HepG2 (cell line): ENCODE measurements around the gene CIAO2B. TPM values are rescaled to one million over a fixed set of nuclear protein-coding genes. Genes with fewer than 3 reads are reported as not detected.

Experiments used
- CEBPZ ChIP-seq: IDR thresholded peaks from 2 replicates; pipeline ENCODE4 v1.6.1; 2012; ENCODE audit warnings: low read length, improper control_type of control experiment
- LRRFIP1 ChIP-seq: sonication (generic); formaldehyde crosslinking; conservative IDR thresholded peaks from 2 replicates; pipeline ENCODE4 v1.4.0; 2020; ENCODE audit warnings: missing genetic modification reagents
- REST ChIP-seq, 2 experiments: IDR thresholded peaks; 2 replicates each; pipeline ENCODE4 v1.6.1; 2011 to 2012; ENCODE audit warnings: low read length in 2 of 2, borderline replicate concordance in 1 of 2, low read depth in 1 of 2, mild to moderate bottlenecking in 1 of 2, moderate library complexity in 1 of 2
- SOX6 ChIP-seq, 2 experiments: fragments of 450-650 bp in 1 of 2; sonication (generic) in 1 of 2; formaldehyde crosslinking in 1 of 2; IDR thresholded peaks; 2 replicates each; pipeline versions ENCODE4 v1.4.0 to v1.6.1; 2017 to 2020; ENCODE audit warnings: antibody characterized with exemption in 1 of 2, mild to moderate bottlenecking in 1 of 2, missing genetic modification reagents in 1 of 2
- SP2 ChIP-seq: sonication (generic); formaldehyde crosslinking; IDR thresholded peaks from 2 replicates; pipeline ENCODE4 v1.5.1; 2020; ENCODE audit warnings: mild to moderate bottlenecking, missing genetic modification reagents
- TMF1 ChIP-seq: sonication (generic); formaldehyde crosslinking; IDR thresholded peaks from 2 replicates; pipeline ENCODE4 v1.8.1; 2022; ENCODE audit warnings: low read depth, missing genetic modification reagents
- TOPORS ChIP-seq: sonication (generic); formaldehyde crosslinking; IDR thresholded peaks from 2 replicates; pipeline ENCODE4 v1.8.0; 2023; ENCODE audit warnings: mild to moderate bottlenecking, missing genetic modification reagents
- TRAFD1 ChIP-seq: sonication (generic); formaldehyde crosslinking; IDR thresholded peaks from 2 replicates; pipeline ENCODE4 v1.5.1; 2020; ENCODE audit warnings: missing genetic modification reagents, mild to moderate bottlenecking, borderline replicate concordance
- ZBTB37 ChIP-seq: sonication (generic); formaldehyde crosslinking; IDR thresholded peaks from 2 replicates; pipeline ENCODE4 v1.4.0; 2020; ENCODE audit warnings: mild to moderate bottlenecking, missing genetic modification reagents
- ZNF30 ChIP-seq: sonication (generic); formaldehyde crosslinking; IDR thresholded peaks from 2 replicates; pipeline ENCODE4 v1.5.0; 2020; ENCODE audit warnings: mild to moderate bottlenecking, missing genetic modification reagents
- ZNF350 ChIP-seq: sonication (generic); formaldehyde crosslinking; IDR thresholded peaks from 2 replicates; pipeline ENCODE4 v1.4.0; 2020; ENCODE audit warnings: mild to moderate bottlenecking, low read depth, missing genetic modification reagents, borderline replicate concordance
- ZNF562 ChIP-seq: sonication (generic); formaldehyde crosslinking; IDR thresholded peaks from 2 replicates; pipeline ENCODE4 v1.8.0; 2022; ENCODE audit warnings: missing genetic modification reagents, borderline replicate concordance
- ZNF784 ChIP-seq: sonication (generic); formaldehyde crosslinking; IDR thresholded peaks from 2 replicates; pipeline ENCODE4 v1.5.1; 2020; ENCODE audit warnings: missing genetic modification reagents, mild to moderate bottlenecking, borderline replicate concordance
- polyA plus RNA-seq, 8 experiments: library from polyadenylated mRNA; depleted of rRNA in 3 of 8; stranded (reverse) in 7 of 8; unstranded in 1 of 8; fragments of >200 nt; fragmentation: Illumina TruSeq in 4 of 8; extraction: Trizol in 4 of 8; gene quantifications; 2 replicates each; pipeline versions ENCODE4 v1.2.1 to v1.2.3, GENCODE V29; 2011 to 2016; ENCODE audit warnings: low read depth in 4 of 8, missing spikeins in 1 of 8, mixed read lengths in 1 of 8; ENCODE audit not compliant: insufficient read depth in 1 of 8
- total RNA-seq, 5 experiments: library from RNA; depleted of rRNA; stranded (reverse); fragments of >200 nt; fragmentation: Illumina TruSeq; extraction: Trizol; gene quantifications; 2 replicates each; pipeline ENCODE4 v1.2.3, GENCODE V29; 2016; ENCODE audit warnings: low read depth in 1 of 5

The CIAO2B gene
- total and polyA plus RNA-seq, 2 of the 13 experiments (the other 11 are each of a cell fraction or from before 2014, with no cell fraction given), result 157 to 293 TPM

GRCh38 chr16:66924527-66925321, 9.5 kb downstream of the CIAO2B start (continued):
- TF ChIP-seq REST (IDR thresholded peaks at IDR 0.05; ENCODE audit: borderline replicate concordance in 1 of 2, low read depth in 1 of 2, low read length in 2 of 2), result no peak
- no peak for TF ChIP-seq ZNF562 (CRISPR knock-in tag)
- no peak for TF ChIP-seq LRRFIP1 (CRISPR knock-in tag)
- no peak for TF ChIP-seq ZNF350
- TF ChIP-seq SP2 (CRISPR knock-in tag), result no peak
- TF ChIP-seq TRAFD1 (CRISPR knock-in tag), result no peak
- no peak for TF ChIP-seq TMF1 (CRISPR knock-in tag)
- TF ChIP-seq ZNF30 (CRISPR knock-in tag), result no peak
- no peak for TF ChIP-seq SOX6 (IDR thresholded peaks at IDR 0.05)
- no peak for TF ChIP-seq SOX6 (CRISPR knock-in tag; IDR thresholded peaks at IDR 0.05)
- TF ChIP-seq CEBPZ, result no peak
- TF ChIP-seq ZBTB37 (CRISPR knock-in tag), result no peak
- no peak for TF ChIP-seq TOPORS (CRISPR knock-in tag)
- no peak for TF ChIP-seq ZNF784
